Germinal center (tissue), 1 donor: ENCODE data around the gene CEP20.

Source experiments
- DNase-seq: peaks from one replicate; pipeline ENCODE4 v3.0.0; 2012; ENCODE audit warnings: mixed read lengths, low spot score

CEP20 gene

GRCh38 chr16:15897834-15898254, 9.4 kb upstream of the CEP20 start:
- DNase-seq, result peak; percentile 21

- DNase-seq, result no peak
Measured at GRCh38 chr16:15897121-15897780, 8.8 kb upstream of the CEP20 start.

- DNase-seq, result no peak
Measured at GRCh38 chr16:15894571-15895374, 6.4 kb upstream of the CEP20 start.

GRCh38 chr16:15891508-15891907, 3.1 kb upstream of the CEP20 start:
- DNase-seq, result no peak

GRCh38 chr16:15887283-15887682, 1.1 kb downstream of the CEP20 start:
- DNase-seq, result no peak

GRCh38 chr16:15886078-15886477, 2.3 kb downstream of the CEP20 start:
- DNase-seq, result no peak

- DNase-seq, result no peak
Measured at GRCh38 chr16:15885560-15886001, 2.8 kb downstream of the CEP20 start.

GRCh38 chr16:15882563-15882962, 5.8 kb downstream of the CEP20 start:
- DNase-seq, result no peak

- no peak for DNase-seq
Measured at GRCh38 chr16:15881794-15882379, 6.5 kb downstream of the CEP20 start.

GRCh38 chr16:15880434-15881308, 7.7 kb downstream of the CEP20 start:
- no peak for DNase-seq

GRCh38 chr16:15879255-15879811, 9.1 kb downstream of the CEP20 start:
- no peak for DNase-seq

GRCh38 chr16:15876503-15876902, 11.9 kb downstream of the CEP20 start:
- DNase-seq, result no peak

GRCh38 chr16:15874745-15875314, 13.6 kb downstream of the CEP20 start:
- DNase-seq, result no peak

GRCh38 chr16:15873737-15874136, 14.7 kb downstream of the CEP20 start:
- no peak for DNase-seq

GRCh38 chr16:15873301-15873700, 15.1 kb downstream of the CEP20 start:
- DNase-seq, result no peak

GRCh38 chr16:15870011-15870410, 18.4 kb downstream of the CEP20 start:
- no peak for DNase-seq

- DNase-seq, result no peak
Measured at GRCh38 chr16:15866451-15866850, 22.0 kb downstream of the CEP20 start.

- no peak for DNase-seq
Measured at GRCh38 chr16:15865742-15866141, 22.7 kb downstream of the CEP20 start.

GRCh38 chr16:15864939-15865338, 23.5 kb downstream of the CEP20 start:
- DNase-seq, result no peak

GRCh38 chr16:15861996-15862395, 26.4 kb downstream of the CEP20 start:
- no peak for DNase-seq

- DNase-seq, result no peak
Measured at GRCh38 chr16:15858921-15859668, 29.3 kb downstream of the CEP20 start.
